Activated T-cell treated with anti-CD3 and anti-CD28 coated beads, Interleukin-2, amount 50 U/mL, for 4 hours (primary cell): ENCODE measurements around the gene TSC22D4. TPM values are rescaled to one million over a fixed set of nuclear protein-coding genes. Genes with fewer than 3 reads are reported as not detected.
"Not testable (repeated sequence)": the region's sequence is repeated elsewhere in the genome, so short reads cannot be mapped to it uniquely, and the experiment has no call there.

Experiments used
- ATAC-seq, 2 donors: fragments of 200-7000 bp; cut with Tn5 transposase; one replicate each; pipeline ENCODE4 v1.10.0; 2021
- DNase-seq: peaks from one replicate; pipeline ENCODE4 v3.0.0-alpha.2; 2020
- H3K27me3 Mint-ChIP-seq: one replicate; pipeline ENCODE4 v1.8.0; 2021; ENCODE audit warnings: low read depth, mixed read lengths
- H3K36me3 Mint-ChIP-seq: one replicate; pipeline ENCODE4 v1.8.0; 2022; ENCODE audit warnings: mixed read lengths; ENCODE audit not compliant: insufficient read depth
- H3K4me1 Mint-ChIP-seq: one replicate; pipeline ENCODE4 v1.8.0; 2021; ENCODE audit warnings: low read depth, mixed read lengths
- H3K4me3 Mint-ChIP-seq: one replicate; pipeline ENCODE4 v1.8.0; 2021; ENCODE audit warnings: mild to moderate bottlenecking, moderate library complexity, mixed read lengths
- H3K9me3 Mint-ChIP-seq: one replicate; pipeline ENCODE4 v1.8.0; 2021; ENCODE audit warnings: mixed read lengths
- total RNA-seq, 3 donors: library from RNA; stranded (reverse); gene quantifications; one replicate each; pipeline ENCODE4 v1.2.1, GENCODE V29; 2021

TSC22D4 gene
- total RNA-seq, 3 donors from 2014 or later, result 65.4 to 81.9 (median 81.5) TPM

DNA sequence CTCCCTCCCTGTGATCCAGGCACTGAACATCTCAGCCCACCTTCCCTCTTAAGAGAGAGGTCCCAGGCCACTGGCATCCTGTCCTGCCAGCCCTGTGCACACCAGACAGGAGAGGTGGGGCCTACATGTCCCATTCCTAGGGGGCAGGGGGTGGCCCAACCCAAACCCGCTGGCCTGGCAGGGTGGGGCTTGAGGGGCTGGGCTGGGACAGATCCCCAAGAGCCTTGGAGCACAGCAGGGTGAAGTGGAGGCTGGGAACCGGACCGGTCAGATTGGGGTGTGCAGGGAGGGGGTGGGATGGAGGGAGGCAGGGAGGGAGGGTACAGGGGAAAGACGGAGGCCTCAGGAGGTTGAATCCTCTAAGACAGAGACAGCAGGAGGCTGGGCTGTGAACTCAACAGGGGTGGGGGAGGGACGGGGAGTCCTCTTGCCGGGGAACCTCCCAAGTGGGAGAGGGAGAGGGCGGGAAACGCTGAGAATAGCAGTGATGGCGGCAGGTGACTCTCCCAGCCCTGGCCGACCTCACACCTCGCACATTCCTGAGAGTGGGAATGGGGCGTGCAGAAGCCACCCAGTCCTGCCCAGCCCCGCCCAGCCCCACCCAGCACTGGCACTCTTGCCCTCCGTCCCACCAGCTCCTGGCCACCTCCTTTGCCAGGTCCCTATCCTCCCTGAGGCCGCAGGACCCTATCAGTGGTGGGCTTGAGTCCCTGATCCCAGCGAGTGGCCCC, 6.7 kb downstream of the TSC22D4 start:
- DNase-seq, result no peak
- no peak overlapping the region for H3K4me3 Mint-ChIP-seq
- peaks cover 8% of the 10 kb centered on the region for H3K36me3 Mint-ChIP-seq
- ATAC-seq, result no peak
- H3K9me3 Mint-ChIP-seq, result no peaks in the 10 kb centered on the region
- H3K4me1 Mint-ChIP-seq, result peaks cover 43% of the 10 kb centered on the region
- H3K27me3 Mint-ChIP-seq, result no peaks in the 10 kb centered on the region

DNA sequence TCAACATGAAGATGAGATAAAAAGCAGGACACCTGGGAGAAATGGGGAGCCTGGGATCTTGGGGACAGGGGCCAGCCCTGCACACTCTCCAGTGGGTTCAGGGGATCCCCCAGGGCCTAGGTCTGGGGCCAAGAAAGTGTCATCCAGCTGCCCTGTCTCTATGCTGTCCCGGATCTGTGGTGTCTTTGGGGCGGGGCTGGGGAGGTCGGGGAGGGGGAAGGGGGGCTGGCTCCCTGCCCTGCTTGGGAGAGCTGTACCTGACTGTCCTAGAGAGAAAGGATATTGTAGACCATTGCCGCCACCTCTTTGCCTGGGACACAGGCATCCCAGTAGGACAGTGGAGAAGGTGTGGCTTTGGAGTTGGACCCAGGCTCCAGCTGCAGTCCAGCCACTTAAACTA, 8.0 kb downstream of the TSC22D4 start:
- DNase-seq (no peak), ATAC-seq (no peak)
- H3K9me3 Mint-ChIP-seq, result no peaks in the 10 kb centered on the region
- H3K4me1 Mint-ChIP-seq, result peaks cover 31% of the 10 kb centered on the region
- H3K4me3 Mint-ChIP-seq, result no peak overlapping the region
- H3K27me3 Mint-ChIP-seq, result no peaks in the 10 kb centered on the region
- peaks cover 8% of the 10 kb centered on the region for H3K36me3 Mint-ChIP-seq

DNA sequence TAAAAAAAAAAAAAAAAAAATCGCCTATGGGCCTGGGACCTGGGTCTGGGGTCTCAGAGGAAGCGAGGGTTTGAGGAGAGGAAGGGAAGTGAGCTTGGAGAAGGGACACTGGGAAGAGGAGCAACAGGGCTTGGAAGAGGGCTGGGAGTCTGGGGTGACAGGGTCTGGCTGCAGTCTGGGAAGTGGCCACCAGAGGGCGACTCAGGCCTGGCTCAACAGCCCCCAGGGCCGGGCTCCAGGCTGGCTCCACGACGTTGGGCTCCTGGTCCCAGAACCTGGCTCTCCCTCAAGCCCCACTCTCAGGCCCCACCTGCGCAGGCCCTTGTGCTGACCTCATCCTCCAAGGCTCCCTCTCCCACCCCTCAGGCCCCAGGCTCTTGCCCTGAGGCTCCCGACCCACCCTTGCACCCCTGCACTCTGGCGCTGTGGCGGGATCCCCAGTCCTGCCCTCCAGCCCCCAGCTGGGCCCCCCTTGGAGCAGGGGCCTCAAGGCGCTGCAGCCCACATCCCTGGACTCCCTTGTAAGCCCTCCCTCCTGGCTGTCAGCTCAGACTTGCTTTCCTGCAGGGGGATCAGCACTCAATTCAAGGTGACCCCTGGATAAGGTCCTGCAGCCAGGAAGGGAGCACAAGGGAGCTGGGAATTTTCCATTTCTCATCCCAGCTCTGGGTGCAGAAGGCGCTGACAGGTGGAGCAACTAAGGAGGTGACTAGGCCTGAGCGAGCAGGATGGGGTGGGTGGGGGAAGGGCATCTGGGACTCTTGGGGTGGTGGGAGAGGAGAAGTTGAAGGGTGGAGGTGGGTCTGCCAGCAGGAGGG, 9.6 kb downstream of the TSC22D4 start:
- H3K27me3 Mint-ChIP-seq, result no peaks in the 10 kb centered on the region
- no peak overlapping the region for H3K4me3 Mint-ChIP-seq
- peaks cover 20% of the 10 kb centered on the region for H3K4me1 Mint-ChIP-seq
- peaks cover 8% of the 10 kb centered on the region for H3K36me3 Mint-ChIP-seq
- no peaks in the 10 kb centered on the region for H3K9me3 Mint-ChIP-seq
- peak; percentile 87 to 94 for ATAC-seq
- DNase-seq, result peak; percentile 86

DNA sequence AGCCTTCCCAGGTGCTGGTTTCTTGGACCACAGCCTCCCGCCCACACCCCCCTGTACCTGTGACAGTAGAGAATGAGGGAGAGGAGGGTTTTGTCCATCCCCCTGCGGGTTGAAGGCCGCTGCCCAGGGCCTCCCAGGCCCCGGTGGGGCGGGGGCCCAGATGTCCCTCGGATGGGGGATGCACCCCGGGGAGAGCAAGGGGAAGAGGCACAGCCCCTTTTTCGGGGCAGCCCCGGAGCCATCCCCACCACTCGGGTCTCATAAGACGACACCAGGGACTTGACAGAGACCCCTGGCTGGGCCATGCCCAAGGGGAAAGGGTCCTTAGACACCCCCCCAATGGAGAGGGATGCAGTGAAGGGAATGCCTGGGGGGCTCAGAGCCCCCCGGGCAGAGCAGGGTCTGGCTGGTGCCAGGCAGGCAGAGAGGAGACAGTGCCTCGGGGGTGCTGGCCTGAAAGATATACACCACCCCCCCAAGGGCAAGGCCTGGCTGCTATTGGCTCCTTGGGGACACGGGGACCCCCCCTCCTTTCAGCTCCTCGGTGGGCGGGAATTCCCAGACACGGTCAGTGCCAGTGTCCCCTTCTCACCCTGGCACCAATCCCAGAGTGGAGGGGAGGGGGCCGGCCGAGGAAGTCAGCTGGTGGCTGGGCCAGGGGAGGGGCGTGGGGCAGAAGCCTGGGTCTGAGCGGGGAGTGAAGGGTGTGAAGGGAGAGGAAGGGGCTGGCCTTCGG, 11.2 kb downstream of the TSC22D4 start:
- H3K27me3 Mint-ChIP-seq, result no peaks in the 10 kb centered on the region
- no peaks in the 10 kb centered on the region for H3K9me3 Mint-ChIP-seq
- H3K36me3 Mint-ChIP-seq, result peaks cover 7% of the 10 kb centered on the region
- DNase-seq (no peak), ATAC-seq (no peak)
- H3K4me1 Mint-ChIP-seq, result peaks cover 9% of the 10 kb centered on the region
- no peak overlapping the region for H3K4me3 Mint-ChIP-seq

DNA sequence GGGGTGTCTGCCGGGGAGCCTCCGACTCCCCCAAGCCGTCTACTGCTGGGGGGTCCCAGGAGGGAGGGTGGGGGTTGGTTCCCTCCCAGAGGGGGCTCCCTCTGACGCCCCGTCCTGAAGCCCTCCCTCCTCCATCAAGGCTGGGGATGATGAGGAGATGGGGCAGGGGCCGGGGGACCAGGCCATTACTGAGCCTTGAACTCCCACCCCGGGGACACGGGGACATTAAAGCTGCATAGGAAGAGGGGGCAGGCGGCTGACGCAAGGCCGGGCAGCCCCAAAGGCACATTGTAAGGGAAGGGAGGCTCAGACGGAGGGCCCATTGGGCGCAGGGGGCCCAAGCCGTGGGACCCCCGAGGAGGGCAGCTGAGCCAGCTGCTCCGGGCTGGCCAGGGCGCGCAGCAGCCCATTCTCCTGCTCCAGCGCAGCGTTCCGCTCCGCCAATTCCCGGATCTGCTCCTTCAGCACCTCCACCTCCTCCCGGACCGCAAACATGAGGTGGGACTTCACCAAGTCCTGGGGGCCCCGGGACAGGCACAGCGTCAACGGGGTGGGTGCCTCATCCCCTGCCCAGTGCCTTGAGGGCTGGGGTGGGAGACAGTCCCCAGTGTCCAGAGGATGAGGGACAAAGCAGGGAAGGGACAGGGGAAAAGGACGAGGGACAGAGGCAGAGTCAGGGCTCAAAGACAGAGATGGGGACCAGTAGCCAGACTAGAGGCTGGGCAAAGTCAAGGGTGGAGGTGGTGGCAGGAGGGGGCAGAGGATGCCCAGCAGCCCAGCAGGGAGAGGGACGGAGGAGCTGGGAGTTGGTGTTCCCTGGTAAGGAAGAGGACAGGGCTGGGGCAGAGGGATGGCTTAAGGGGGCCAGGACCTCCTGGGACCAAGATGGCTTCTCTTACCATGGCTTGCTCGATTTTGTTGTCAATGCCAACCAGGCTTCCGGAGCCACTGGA, 12.1 kb downstream of the TSC22D4 start:
- Mint-ChIP-seq H3K4me1 (peaks cover 8% of the 10 kb centered on the region), H3K36me3 (peaks cover 7% of the 10 kb centered on the region), H3K27me3 (no peaks in the 10 kb centered on the region), H3K4me3 (no peak overlapping the region), H3K9me3 (no peaks in the 10 kb centered on the region)
- DNase-seq, result no peak
- ATAC-seq, result no peak

DNA sequence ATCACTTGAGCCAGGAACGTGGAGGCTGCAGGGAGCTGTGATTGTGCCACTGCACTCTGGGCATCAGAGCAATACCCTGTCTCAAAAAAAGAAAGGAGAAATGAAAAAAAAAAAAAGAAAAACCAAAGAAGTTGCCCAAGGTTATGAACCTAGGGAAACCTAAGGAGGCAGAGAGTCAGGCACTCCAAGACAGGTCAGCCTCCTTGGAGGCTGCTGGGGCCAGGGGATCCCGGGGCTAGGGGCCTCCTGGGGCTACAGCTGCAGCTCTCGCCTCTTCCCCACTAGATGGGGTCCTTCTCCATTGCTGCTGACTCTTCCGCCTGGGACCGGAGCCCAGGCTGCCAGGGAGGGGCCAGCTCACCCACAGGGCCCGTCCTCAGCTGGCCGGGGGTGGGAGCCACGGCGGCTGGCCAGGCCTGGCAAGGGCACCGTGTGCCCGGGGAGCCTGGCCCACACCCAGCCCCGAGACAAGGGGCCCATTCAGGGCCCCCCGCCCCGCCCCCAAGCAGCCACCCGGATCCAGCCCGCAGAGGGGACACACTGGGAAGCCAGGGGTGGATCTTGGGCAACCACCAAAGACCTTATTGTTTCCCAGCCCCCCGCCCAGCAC, 13.2 kb downstream of the TSC22D4 start:
- Mint-ChIP-seq H3K36me3 (peaks cover 5% of the 10 kb centered on the region), H3K27me3 (no peaks in the 10 kb centered on the region), H3K4me1 (peaks cover 6% of the 10 kb centered on the region), H3K4me3 (no peak overlapping the region), H3K9me3 (no peaks in the 10 kb centered on the region)
- ATAC-seq, result no peak
- no peak for DNase-seq

DNA sequence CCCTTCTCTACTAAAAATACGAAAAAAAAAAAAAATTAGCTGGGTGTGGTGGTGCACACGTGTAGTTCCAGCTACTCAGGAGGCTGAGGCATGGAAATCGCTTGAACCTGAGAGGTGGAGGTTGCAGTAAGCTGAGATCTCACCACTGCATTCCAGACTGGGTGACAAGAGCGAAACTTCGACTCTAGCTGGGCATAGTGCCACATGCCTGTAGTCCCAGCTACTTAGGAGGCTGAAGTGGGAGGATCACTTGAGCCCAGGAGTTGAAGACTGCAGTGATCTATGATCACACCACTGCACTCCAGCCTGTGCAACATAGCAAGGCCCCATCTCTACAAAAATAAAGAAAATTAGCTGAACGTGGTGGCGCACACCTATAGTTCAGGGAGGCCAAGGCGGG, 13.7 kb downstream of the TSC22D4 start:
- ATAC-seq (no peak), DNase-seq (no peak)
- H3K4me1 Mint-ChIP-seq, result peaks cover 6% of the 10 kb centered on the region
- no peak overlapping the region for H3K4me3 Mint-ChIP-seq
- no peaks in the 10 kb centered on the region for H3K27me3 Mint-ChIP-seq
- peaks cover 2% of the 10 kb centered on the region for H3K36me3 Mint-ChIP-seq
- H3K9me3 Mint-ChIP-seq, result no peaks in the 10 kb centered on the region

DNA sequence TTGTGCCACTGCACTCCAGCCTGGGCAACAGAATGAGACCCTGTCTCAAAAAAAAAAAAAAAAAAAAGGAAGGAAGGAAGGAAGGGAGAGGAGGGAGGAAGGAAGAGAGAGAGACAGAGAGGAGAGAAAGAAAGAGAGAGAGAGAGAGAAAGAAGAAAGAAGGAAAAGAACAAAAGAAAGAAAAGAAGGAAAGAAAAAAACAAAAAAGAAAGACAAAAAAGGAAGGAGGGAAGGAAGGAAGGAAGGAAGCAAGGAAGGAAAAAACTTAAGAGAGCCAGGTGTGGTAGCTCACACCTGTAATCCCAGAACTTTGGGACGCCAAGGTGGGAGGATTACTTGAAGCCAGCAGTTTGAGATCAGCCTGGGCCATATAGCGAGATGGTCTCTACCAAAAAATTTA, 14.2 kb downstream of the TSC22D4 start:
- Mint-ChIP-seq H3K27me3 (no peaks in the 10 kb centered on the region), H3K4me3 (no peak overlapping the region), H3K36me3 (peaks cover 2% of the 10 kb centered on the region), H3K9me3 (no peaks in the 10 kb centered on the region), H3K4me1 (peaks cover 3% of the 10 kb centered on the region)
- ATAC-seq, result no peak
- no peak for DNase-seq

DNA sequence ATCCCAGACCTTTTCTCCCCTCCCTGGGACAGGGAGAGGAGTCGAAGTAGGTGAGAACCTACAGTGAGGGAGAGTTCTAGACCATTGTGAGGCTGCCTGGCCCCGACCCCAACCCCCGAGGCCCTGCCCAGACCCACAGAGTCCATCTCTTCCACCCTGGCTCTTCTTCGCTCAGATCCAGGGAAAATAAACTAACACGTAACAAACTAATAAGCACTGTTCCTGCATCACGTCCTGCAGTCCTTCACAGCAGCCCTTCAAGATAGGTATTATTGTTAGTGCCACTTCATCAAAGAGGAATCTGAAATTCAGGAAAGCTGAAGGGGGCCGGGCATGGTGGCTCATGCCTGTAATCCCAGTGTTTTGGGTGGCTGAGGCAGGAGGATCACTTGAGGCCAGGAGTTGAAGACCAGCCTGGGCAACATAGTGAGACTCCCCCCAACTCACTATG, 14.8 kb downstream of the TSC22D4 start, which contains the start of gene SPACDR:
Gene SPACDR, minus strand, starts transcription at position 51 of the 451 bp plus-strand sequence. CDS start 235 bp downstream, outside the sequence.
- Mint-ChIP-seq H3K9me3 (no peaks in the 10 kb centered on the region), H3K36me3 (peaks cover 2% of the 10 kb centered on the region), H3K4me1 (peaks cover 2% of the 10 kb centered on the region), H3K4me3 (no peak within 1 kb of the TSS), H3K27me3 (no peaks in the 10 kb centered on the region)
- DNase-seq (no peak), ATAC-seq (no peak)

DNA sequence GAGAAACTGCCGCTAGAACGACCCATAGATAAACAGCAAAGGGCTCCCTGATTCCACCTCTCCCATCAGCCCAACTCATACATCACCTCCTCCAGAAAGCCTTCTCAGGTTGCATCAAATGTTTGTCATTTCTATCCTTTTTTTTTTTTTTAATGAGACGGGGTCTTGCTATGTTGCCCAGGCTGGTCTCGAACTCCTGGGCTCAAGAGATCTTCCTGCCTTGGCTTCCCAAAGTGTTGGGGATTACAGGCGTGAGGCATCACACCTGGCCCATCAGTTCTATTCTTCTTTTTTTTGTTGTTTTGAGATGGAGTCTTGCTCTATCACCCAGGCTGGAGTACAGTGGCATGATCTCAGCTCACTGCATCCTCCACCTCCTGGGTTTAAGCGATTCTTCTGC, 22.0 kb downstream of the TSC22D4 start:
- DNase-seq, result no peak
- Mint-ChIP-seq H3K4me3 (no peak overlapping the region), H3K4me1 (peaks cover 10% of the 10 kb centered on the region), H3K9me3 (no peaks in the 10 kb centered on the region), H3K27me3 (no peaks in the 10 kb centered on the region), H3K36me3 (no peaks in the 10 kb centered on the region)
- no peak for ATAC-seq

DNA sequence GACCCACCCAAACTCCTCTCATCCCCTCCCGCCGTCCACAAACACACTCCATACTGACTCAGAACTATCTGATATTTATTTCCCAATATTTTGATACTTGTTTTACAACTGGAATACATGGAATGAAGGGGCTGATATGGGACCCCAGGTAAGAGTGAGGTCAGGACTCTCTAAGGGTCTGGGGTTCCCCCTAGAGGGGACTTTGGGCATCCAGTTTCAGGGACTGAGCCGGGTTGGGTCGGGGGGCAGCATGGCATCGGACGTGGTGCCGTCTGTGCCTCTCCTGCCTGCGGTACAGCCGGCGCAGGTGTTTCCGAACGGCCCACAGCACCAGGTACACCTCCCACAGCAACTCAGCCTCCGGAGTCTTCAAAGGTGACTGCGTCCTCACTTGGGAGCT, 22.5 kb downstream of the TSC22D4 start:
- Mint-ChIP-seq H3K4me3 (no peak overlapping the region), H3K27me3 (no peaks in the 10 kb centered on the region), H3K9me3 (no peaks in the 10 kb centered on the region), H3K4me1 (peaks cover 10% of the 10 kb centered on the region), H3K36me3 (no peaks in the 10 kb centered on the region)
- DNase-seq, result no peak
- no peak for ATAC-seq

DNA sequence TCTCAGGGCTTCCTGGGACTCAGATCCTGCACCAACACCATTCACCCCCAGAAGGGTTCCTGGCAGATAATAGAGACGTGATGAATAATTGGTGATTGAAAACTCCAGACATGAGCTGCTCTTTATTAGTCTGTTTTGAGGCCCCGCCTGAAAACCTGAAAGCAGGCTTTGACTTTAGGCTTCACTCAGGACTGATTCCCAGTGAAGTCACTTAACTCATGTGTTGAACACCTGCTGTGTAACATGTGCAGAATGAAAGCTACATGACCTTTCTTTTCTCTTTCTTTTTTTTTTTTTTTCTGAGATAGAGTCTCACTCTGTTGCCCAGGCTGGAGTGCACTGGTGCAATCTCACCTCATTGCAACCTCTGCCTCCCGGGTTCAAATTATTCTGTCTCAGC, 23.8 kb downstream of the TSC22D4 start:
- Mint-ChIP-seq H3K27me3 (no peaks in the 10 kb centered on the region), H3K4me1 (peaks cover 13% of the 10 kb centered on the region), H3K9me3 (no peaks in the 10 kb centered on the region), H3K4me3 (no peak overlapping the region), H3K36me3 (no peaks in the 10 kb centered on the region)
- DNase-seq (no peak), ATAC-seq (no peak)

DNA sequence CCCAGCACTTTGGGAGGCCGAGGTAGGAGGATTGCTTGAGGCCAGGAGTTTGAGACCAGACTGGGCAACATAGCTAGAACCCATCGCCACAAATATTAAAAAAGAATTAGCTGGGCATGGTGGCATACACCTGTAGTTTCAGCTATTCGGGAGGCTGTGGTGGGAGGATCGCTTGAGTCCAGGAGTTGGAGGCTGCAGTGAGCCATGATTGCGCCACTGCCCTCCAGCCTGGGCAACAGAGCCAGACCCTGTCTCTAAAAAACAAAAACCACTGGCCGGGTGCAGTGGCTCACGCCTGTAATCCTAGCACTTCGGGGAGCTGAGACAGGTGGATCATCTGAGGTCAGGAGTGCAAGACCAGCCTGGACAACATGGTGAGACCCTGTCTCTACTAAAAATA, 25.2 kb downstream of the TSC22D4 start:
- not testable (repeated sequence) for H3K4me3 Mint-ChIP-seq, H3K36me3 Mint-ChIP-seq, ATAC-seq, DNase-seq, H3K27me3 Mint-ChIP-seq, H3K9me3 Mint-ChIP-seq
- peaks cover 13% of the 10 kb centered on the region for H3K4me1 Mint-ChIP-seq
